Measurements from ENCODE around the gene KRT79.

Gene KRT79

DNA sequence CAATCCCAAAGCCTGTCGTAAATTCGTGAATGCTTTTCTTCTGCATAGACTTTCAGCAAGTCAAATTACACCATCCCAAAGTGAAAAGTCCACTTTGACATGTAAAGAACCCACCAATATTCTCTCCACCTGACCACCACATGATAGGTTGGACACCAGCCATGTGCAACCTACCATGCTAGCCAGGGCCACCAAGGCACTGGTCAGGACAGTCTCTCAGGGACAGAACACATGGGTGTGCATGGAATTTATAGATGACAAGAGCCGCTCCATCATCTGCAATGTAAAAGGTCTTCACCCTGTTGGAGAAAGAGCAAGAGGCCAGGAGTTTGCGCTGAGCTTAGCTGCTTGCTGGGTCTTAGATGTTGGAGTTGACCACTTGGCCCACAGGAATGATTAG, 51.6 kb downstream of the KRT79 start:
- intact Hi-C loops (cut with DNase I), result no loop called here
- no peak for DNase-seq

DNA sequence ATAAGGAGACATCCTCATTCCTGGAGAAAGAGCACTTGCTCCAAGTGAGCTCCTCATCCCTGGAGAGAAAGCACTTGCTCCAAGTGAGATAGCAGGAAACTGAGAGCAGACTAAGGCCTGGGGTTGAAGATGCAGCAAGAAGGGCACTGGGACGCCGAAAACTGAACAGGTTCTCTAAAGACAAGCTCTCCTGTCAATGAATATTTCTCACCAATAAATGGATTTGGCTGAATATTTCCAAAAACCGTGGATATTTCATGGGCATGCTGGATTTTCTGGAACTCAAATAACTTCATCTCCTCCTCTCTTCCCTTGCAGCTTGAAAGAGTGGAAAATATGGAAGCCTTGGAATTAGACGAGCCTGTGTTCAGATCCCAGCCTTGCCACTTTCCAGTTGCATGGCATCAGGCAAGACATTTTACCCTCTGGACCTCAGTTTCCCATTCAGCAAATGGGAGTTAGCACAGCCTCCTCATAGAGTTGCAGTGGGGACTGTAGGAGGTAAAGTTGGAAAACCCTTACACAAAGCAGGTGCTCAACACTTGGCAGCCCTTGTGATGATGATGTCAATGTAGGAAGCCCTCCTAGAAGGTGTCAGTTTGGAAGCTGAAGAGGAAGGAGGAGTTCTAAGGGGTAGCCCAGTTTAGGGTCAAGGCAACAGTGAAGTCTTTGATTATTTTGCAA, 52.6 kb downstream of the KRT79 start:
- intact Hi-C loops (cut with DNase I), result no loop called here
- no peak for DNase-seq

- no peak for DNase-seq
- intact Hi-C loops (cut with DNase I), result no loop called here
Observed at GRCh38 chr12:52779914-52780313, 54.2 kb downstream of the KRT79 start.

DNA sequence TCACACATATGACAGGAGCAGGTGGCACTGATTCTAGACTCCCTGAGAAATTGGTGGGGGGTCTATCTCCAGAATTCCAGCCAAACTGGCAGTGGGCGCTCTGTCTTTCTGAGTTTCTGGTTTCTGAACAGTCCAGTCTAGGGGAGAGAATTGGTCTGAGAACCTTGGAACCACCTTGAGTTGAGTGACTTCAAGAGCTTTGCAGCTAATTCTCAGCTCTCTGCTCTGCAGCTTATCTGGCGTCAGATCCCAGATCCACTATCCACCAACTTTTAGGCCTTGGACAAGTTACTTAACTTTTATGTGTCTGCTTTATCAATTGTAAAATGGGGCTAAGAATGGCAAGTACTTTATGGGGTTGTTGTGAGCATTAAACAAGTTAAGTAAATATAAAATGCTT, 55.3 kb downstream of the KRT79 start:
- no peak for DNase-seq
- intact Hi-C loops (cut with DNase I), result no loop called here

- intact Hi-C loops (cut with DNase I), result no loop called here
- no peak for DNase-seq
Observed at GRCh38 chr12:52777566-52777965, 56.5 kb downstream of the KRT79 start.

DNA sequence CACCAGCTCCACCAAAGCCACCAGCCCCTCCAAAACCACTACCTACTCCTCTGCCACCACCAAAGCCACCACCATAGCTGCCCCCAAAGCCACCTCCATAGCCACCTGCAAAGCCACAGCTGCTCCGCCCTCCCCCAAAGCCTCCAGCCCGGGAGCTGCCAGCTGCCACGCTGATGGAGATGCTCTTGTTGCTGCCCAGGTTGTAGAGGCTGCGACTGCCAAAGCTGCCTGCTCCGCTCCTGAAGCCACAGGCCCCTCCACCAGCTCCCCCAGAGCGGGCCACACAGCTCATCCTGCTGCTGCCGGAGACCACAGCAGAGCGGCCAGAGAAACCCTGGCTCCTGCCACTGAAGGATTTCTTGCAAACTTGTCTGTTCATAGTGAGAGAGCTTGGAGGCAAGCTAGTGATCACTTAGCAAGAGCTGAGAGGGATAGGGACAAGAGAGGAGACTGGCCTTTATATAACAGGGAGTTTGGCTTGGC, 57.2 kb downstream of the KRT79 start, which contains the start of gene KRT76:
Gene KRT76, minus strand, starts transcription at position 433 of the 483 bp plus-strand sequence. Its CDS starts 54 bp downstream, at position 379.
- intact Hi-C loops (cut with DNase I), result no loop called here
- peak in 1 of 10 donors; percentile 67 for DNase-seq

DNA sequence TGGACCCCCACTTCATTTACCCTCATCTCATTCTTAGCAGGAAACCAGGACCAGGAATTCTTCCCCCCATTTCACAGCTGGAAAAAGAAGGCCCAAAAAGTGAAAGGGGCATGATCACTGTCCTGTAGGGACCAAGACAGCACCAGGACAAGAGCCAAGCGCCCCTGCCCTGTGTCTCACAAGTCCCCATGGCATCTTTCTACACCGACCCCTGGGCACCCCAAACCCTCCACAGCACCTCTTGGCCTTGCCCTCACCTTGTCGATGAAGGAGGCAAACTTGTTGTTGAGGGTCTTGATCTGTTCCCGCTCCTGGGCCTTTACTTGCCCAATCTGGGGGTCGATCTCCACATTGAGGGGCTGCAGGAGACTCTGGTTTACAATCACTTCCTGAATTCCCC, 57.7 kb downstream of the KRT79 start:
- intact Hi-C loops (cut with DNase I), result no loop called here

GRCh38 chr12:52774629-52775250, 59.4 kb downstream of the KRT79 start:
- no peak for DNase-seq
- intact Hi-C loops (cut with DNase I), result no loop called here

More for the DNA sequence above, 57.7 kb downstream of the KRT79 start:
- DNase-seq, result no peak

DNA sequence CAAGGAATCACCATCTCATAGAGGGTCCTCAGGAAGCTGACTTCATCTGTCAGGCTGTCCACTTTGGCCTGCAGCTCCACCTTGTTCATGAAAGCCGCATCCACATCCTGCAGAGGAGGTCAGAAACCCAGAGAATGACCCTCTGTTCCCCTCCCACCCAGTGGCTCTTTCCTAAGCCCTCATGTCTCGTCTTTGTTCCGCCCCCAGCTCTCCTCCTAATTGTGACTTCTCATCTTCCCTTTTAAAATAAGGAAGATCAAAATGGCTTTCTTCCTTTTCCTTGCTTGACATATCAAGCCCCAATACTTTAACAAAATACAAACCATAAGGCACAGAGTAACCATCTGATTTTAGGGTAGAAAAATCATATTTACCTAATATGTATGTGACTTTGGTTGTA, 61.3 kb downstream of the KRT79 start:
- intact Hi-C loops (cut with DNase I), result no loop called here

DNA sequence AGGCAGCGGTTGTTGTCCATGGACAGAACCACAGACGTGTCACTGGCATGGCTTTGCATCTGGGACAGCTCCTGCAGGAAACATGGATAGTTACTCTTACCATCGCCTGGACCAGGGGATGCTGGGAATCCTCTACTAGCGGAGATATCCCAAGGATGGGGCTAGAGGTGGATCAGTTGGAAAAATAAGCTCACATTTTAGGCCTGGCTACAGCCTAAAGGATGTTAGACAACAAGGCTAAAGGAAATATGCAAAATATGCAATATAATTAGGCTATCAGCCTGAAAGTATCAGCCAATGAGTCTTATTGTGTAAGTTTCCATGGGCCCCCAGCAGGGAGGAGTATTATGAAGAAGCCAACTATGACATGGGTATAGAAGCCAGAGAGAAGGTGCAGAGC, 61.9 kb downstream of the KRT79 start:
- intact Hi-C loops (cut with DNase I), result no loop called here
- DNase-seq, result no peak

More for the DNA sequence above, 61.3 kb downstream of the KRT79 start:
- no peak for DNase-seq

GRCh38 chr12:52771505-52771904, 62.6 kb downstream of the KRT79 start:
- intact Hi-C loops (cut with DNase I), result no loop called here
- DNase-seq, result no peak

Measured in posterior cingulate gyrus (tissue), 11 donors.